CD8-positive, alpha-beta memory T cell (primary cell): ENCODE measurements around the gene AP5M1. TPM values are rescaled to one million over a fixed set of nuclear protein-coding genes. Genes with fewer than 3 reads are reported as not detected.
"Not testable (repeated sequence)": the region's sequence is repeated elsewhere in the genome, so short reads cannot be mapped to it uniquely, and the experiment has no call there.

Source experiments
- CTCF ChIA-PET: fragments of 350-600 bp; sonication (Branson Sonifier 250); formaldehyde crosslinking; loops from one replicate; lab custom pipeline; 2021; ENCODE audit warnings: antibody characterized with exemption; lab: Charles Lee
- POLR2A ChIA-PET: fragments of 350-600 bp; sonication (Branson Sonifier 250); formaldehyde crosslinking; loops from one replicate; lab custom pipeline; 2021; ENCODE audit warnings: antibody characterized with exemption; lab: Charles Lee
- DNase-seq, 5 donors: peaks; one replicate each; pipeline versions ENCODE4 v3.0.0 to v3.0.0-alpha.2; 2020 to 2022; ENCODE audit warnings: mixed read lengths in 1 of 5
- H3K27ac ChIP-seq: one replicate; pipeline ENCODE4 v1.7.0; 2013; ENCODE audit warnings: low read depth, mild to moderate bottlenecking, low read length, moderate library complexity
- H3K27me3 ChIP-seq: 2 replicates; pipeline ENCODE4 v1.7.0; 2013; ENCODE audit warnings: low read length, mild to moderate bottlenecking; ENCODE audit not compliant: insufficient read depth, poor library complexity, severe bottlenecking
- H3K36me3 ChIP-seq: 2 replicates; pipeline ENCODE4 v1.7.0; 2013; ENCODE audit warnings: mild to moderate bottlenecking, low read length, moderate library complexity; ENCODE audit not compliant: insufficient read depth
- H3K4me1 ChIP-seq: 2 replicates; pipeline ENCODE4 v1.7.0; 2013; ENCODE audit warnings: mild to moderate bottlenecking, low read length, moderate library complexity; ENCODE audit not compliant: insufficient read depth
- H3K4me3 ChIP-seq: 2 replicates; pipeline ENCODE4 v1.7.0; 2013; ENCODE audit warnings: mild to moderate bottlenecking, low read length
- H3K9me3 ChIP-seq: 2 replicates; pipeline ENCODE4 v1.7.0; 2013; ENCODE audit warnings: mild to moderate bottlenecking, low read length
- H3K27ac Mint-ChIP-seq, 8 donors: one replicate each; pipeline ENCODE4 v1.8.0; 2020 to 2021; ENCODE audit warnings: mixed read lengths in 8 of 8, mild to moderate bottlenecking in 6 of 8, inconsistent platforms in 3 of 8, moderate library complexity in 3 of 8
- H3K27me3 Mint-ChIP-seq, 2 donors: one replicate each; pipeline ENCODE4 v1.8.0; 2020 to 2021; ENCODE audit warnings: mixed read lengths in 2 of 2, mild to moderate bottlenecking in 1 of 2, moderate library complexity in 1 of 2
- H3K36me3 Mint-ChIP-seq, 3 donors: one replicate each; pipeline ENCODE4 v1.8.0; 2020 to 2021; ENCODE audit warnings: mixed read lengths in 3 of 3, inconsistent platforms in 1 of 3, mild to moderate bottlenecking in 1 of 3
- H3K4me1 Mint-ChIP-seq, 3 donors: one replicate each; pipeline ENCODE4 v1.8.0; 2020 to 2021; ENCODE audit warnings: mixed read lengths in 3 of 3, inconsistent platforms in 1 of 3, mild to moderate bottlenecking in 1 of 3
- H3K4me3 Mint-ChIP-seq, 7 donors: one replicate each; pipeline ENCODE4 v1.8.0; 2020 to 2021; ENCODE audit warnings: mixed read lengths in 7 of 7, mild to moderate bottlenecking in 6 of 7, moderate library complexity in 4 of 7, inconsistent platforms in 2 of 7
- H3K9me3 Mint-ChIP-seq, 5 donors: one replicate each; pipeline ENCODE4 v1.8.0; 2020 to 2022; ENCODE audit warnings: mixed read lengths in 5 of 5, mild to moderate bottlenecking in 3 of 5, moderate library complexity in 2 of 5, inconsistent platforms in 1 of 5
- polyA plus RNA-seq: library from polyadenylated mRNA; unstranded; fragments of 300-500 nt; fragmentation: Illumina TruSeq; gene quantifications from one replicate; pipeline ENCODE4 v1.2.3, GENCODE V29; 2021
- total RNA-seq, 2 experiments: library from RNA; stranded (reverse); gene quantifications; one replicate each; pipeline ENCODE4 v1.2.3, GENCODE V29; 2021

Gene AP5M1
- total and polyA plus RNA-seq, 3 experiments from 2014 or later = 40.9 to 44.2 (median 42.4) TPM

GRCh38 chr14:57244106-57244505 lies 24.7 kb upstream of the AP5M1 start:
- peaks cover under 1% of the 10 kb centered on the region for H3K36me3 ChIP-seq
- no peaks in the 10 kb centered on the region for H3K27me3 ChIP-seq
- Mint-ChIP-seq H3K4me1 (peaks cover 0 to 3% (median 3%) of the 10 kb centered on the region in 3 donors), H3K36me3 (peaks cover 4 to 56% (median 17%) of the 10 kb centered on the region in 3 donors), H3K27ac (peak overlapping the region in 1 of 8 donors; percentile 71), H3K27me3 (no peaks in the 10 kb centered on the region), H3K4me3 (no peak overlapping the region), H3K9me3 (no peaks in the 10 kb centered on the region)
- no peaks in the 10 kb centered on the region for H3K9me3 ChIP-seq
- H3K4me1 ChIP-seq = no peaks in the 10 kb centered on the region
- no peak for DNase-seq
- ChIA-PET POLR2A (no interaction called here), CTCF (interaction anchor here (0.5 kb wide), 1 partner anchor 14 kb away, joined by 3 read pairs; no protein-coding TSS in a partner anchor)
- no peak overlapping the region for H3K27ac ChIP-seq
- H3K4me3 ChIP-seq = no peak overlapping the region

GRCh38 chr14:57245941-57246340 lies 22.8 kb upstream of the AP5M1 start:
- Mint-ChIP-seq H3K27ac (peak overlapping the region in 2 of 8 donors; percentile 4 to 35), H3K27me3 (no peaks in the 10 kb centered on the region), H3K36me3 (peaks cover 4 to 50% (median 13%) of the 10 kb centered on the region in 3 donors), H3K4me1 (peaks cover 9 to 16% (median 14%) of the 10 kb centered on the region in 3 donors), H3K4me3 (no peak overlapping the region), H3K9me3 (no peaks in the 10 kb centered on the region)
- H3K4me3 ChIP-seq = no peak overlapping the region
- CTCF ChIA-PET = no interaction called here
- no peaks in the 10 kb centered on the region for H3K4me1 ChIP-seq
- no peaks in the 10 kb centered on the region for H3K36me3 ChIP-seq
- H3K27me3 ChIP-seq = no peaks in the 10 kb centered on the region
- no peak overlapping the region for H3K27ac ChIP-seq
- no peak for DNase-seq
- POLR2A ChIA-PET = no interaction called here
- no peaks in the 10 kb centered on the region for H3K9me3 ChIP-seq

DNA sequence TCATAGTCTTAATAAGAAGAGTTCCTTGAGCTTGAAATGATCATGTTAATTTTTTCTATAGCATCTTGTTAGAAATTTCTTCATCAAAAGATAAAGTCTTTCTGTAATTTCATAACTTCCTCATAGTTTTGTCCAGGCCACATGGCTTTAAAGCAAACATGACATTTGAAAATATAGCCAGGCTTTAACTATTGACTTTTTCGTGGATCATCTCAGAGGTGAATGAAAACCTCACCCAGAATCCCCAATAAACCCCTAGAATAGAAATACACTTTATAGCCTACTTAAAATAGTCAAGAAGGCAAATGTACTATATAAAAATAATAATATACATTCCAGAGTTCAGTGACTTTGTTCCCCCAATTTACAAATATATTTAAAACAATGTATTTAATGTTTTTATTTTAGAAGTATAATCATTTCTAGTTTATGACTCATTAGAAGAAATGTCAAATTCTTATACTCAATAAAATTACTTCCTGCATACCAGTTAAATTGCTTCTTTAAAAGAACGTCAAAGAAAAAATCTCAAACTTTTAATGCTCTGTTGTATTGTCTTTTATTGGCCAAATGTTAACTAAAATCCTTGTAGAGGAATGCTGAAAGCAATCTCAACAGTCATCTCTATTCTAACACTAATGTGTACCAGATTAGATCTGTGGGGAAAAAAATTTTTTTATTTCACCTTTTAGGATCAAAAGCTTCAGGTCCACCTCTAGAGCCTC lies 21.7 kb upstream of the AP5M1 start:
- peaks cover 4 to 44% (median 11%) of the 10 kb centered on the region in 3 donors for H3K36me3 Mint-ChIP-seq
- no peaks in the 10 kb centered on the region for H3K9me3 Mint-ChIP-seq
- DNase-seq = no peak
- peak overlapping the region in 1 of 8 donors; percentile 29 for H3K27ac Mint-ChIP-seq
- H3K27me3 Mint-ChIP-seq = no peaks in the 10 kb centered on the region
- Histone ChIP-seq H3K27ac (no peak overlapping the region), H3K27me3 (no peaks in the 10 kb centered on the region), H3K36me3 (no peaks in the 10 kb centered on the region), H3K4me1 (no peaks in the 10 kb centered on the region), H3K9me3 (no peaks in the 10 kb centered on the region), H3K4me3 (no peak overlapping the region)
- H3K4me1 Mint-ChIP-seq = peaks cover 18 to 27% (median 24%) of the 10 kb centered on the region in 3 donors
- CTCF ChIA-PET = no interaction called here
- H3K4me3 Mint-ChIP-seq = no peak overlapping the region
- POLR2A ChIA-PET = no interaction called here

DNA sequence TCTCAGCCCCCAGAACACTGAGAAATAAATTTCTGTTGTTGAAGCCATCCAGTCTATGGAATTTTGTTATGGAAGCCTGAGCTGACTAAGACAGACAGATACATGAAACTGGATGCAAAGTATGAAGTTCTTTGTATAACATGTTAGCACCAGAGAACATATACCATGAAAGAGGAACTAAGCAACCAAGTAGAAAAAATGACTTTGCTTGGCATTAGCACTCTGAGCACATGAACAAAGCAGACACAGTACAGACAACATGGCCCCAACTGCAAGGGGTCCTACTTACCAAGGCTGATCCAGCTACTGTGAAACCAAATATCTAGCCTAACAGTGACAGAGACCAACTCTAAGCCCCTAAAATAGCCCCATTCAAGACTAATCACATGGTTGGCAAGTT lies 13.9 kb upstream of the AP5M1 start:
- H3K27me3 Mint-ChIP-seq = no peaks in the 10 kb centered on the region
- H3K9me3 ChIP-seq = no peaks in the 10 kb centered on the region
- DNase-seq = no peak
- peaks cover 0 to 3% (median 0%) of the 10 kb centered on the region in 5 donors for H3K9me3 Mint-ChIP-seq
- H3K27ac ChIP-seq = no peak overlapping the region
- H3K36me3 Mint-ChIP-seq = peaks cover 8 to 25% (median 14%) of the 10 kb centered on the region in 3 donors
- CTCF ChIA-PET = interaction anchor here (1.0 kb wide), 1 partner anchor 12 kb away, joined by 3 read pairs; no protein-coding TSS in a partner anchor
- no peak overlapping the region for H3K4me3 Mint-ChIP-seq
- no peaks in the 10 kb centered on the region for H3K27me3 ChIP-seq
- no peaks in the 10 kb centered on the region for H3K4me1 ChIP-seq
- H3K4me1 Mint-ChIP-seq = peaks cover 45 to 77% (median 64%) of the 10 kb centered on the region in 3 donors
- H3K27ac Mint-ChIP-seq = peak overlapping the region in 1 of 8 donors; percentile 1
- no peak overlapping the region for H3K4me3 ChIP-seq
- H3K36me3 ChIP-seq = no peaks in the 10 kb centered on the region
- POLR2A ChIA-PET = no interaction called here

- H3K4me3 ChIP-seq, H3K27ac Mint-ChIP-seq, H3K4me3 Mint-ChIP-seq, CTCF ChIA-PET, H3K27me3 ChIP-seq, H3K27ac ChIP-seq, DNase-seq, H3K9me3 ChIP-seq, H3K27me3 Mint-ChIP-seq, H3K9me3 Mint-ChIP-seq, POLR2A ChIA-PET, H3K36me3 ChIP-seq, H3K4me1 ChIP-seq: not testable (repeated sequence)
- peaks cover 8 to 25% (median 8%) of the 10 kb centered on the region in 3 donors for H3K36me3 Mint-ChIP-seq
- H3K4me1 Mint-ChIP-seq = peaks cover 35 to 64% (median 61%) of the 10 kb centered on the region in 3 donors
Measured at GRCh38 chr14:57258221-57258620, 10.6 kb upstream of the AP5M1 start.

DNA sequence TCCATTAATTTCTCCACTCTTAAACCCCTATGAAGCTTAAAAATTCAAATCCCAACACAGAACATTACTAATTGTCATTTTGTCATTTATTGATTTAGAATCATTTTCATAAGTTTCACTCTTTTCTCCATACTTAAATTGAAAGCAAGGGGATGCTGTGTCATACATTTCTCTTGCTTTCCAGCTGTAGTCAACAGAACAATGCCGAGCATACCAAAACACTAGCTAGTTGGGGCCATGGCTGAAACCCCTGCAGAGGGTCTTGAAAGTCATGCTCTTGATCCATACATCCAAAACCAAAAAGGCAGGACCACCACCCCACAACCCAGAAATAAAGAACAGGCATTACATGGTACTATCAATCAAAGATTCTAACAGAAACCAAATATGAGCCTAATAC lies 9.1 kb upstream of the AP5M1 start:
- Histone ChIP-seq H3K9me3 (no peaks in the 10 kb centered on the region), H3K4me1 (no peaks in the 10 kb centered on the region), H3K27ac (no peak overlapping the region), H3K4me3 (no peak overlapping the region), H3K27me3 (no peaks in the 10 kb centered on the region), H3K36me3 (no peaks in the 10 kb centered on the region)
- Mint-ChIP-seq H3K27me3 (no peaks in the 10 kb centered on the region), H3K36me3 (peaks cover 5 to 25% (median 8%) of the 10 kb centered on the region in 3 donors), H3K4me1 (peaks cover 34 to 61% (median 60%) of the 10 kb centered on the region in 3 donors), H3K9me3 (peaks cover 0 to 3% (median 0%) of the 10 kb centered on the region in 5 donors), H3K4me3 (no peak overlapping the region), H3K27ac (peak overlapping the region in 1 of 8 donors; percentile 3)
- DNase-seq = no peak
- ChIA-PET POLR2A (no interaction called here), CTCF (no interaction called here)

DNA sequence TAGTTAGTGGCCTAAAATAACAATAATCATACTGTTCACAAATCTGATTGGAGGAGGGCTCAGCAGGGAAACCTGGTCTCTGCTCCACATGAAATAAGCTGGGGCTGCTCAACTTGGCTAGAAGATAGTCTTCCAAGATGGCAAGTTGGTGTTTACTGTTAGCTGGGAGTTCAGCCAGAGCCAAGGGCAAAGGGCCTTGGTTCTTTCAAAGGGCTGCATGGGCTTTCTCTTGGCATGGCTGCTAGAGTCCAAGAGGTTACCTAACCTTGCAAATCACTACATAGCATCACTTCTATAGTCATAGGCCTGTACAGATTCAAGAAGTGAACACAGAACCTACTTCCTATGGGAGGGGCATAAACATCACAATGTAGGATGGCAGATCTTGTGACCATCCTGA lies 7.2 kb upstream of the AP5M1 start:
- DNase-seq = no peak
- CTCF ChIA-PET = no interaction called here
- no peak overlapping the region for H3K4me3 ChIP-seq
- Mint-ChIP-seq H3K4me3 (no peak overlapping the region), H3K4me1 (peaks cover 38 to 61% (median 60%) of the 10 kb centered on the region in 3 donors), H3K27me3 (no peaks in the 10 kb centered on the region), H3K9me3 (peaks cover 0 to 3% (median 0%) of the 10 kb centered on the region in 5 donors), H3K27ac (peak overlapping the region in 2 of 8 donors; percentile 8 to 29), H3K36me3 (peaks cover 3 to 16% (median 8%) of the 10 kb centered on the region in 3 donors)
- H3K4me1 ChIP-seq = no peaks in the 10 kb centered on the region
- H3K36me3 ChIP-seq = no peaks in the 10 kb centered on the region
- H3K9me3 ChIP-seq = no peaks in the 10 kb centered on the region
- no peak overlapping the region for H3K27ac ChIP-seq
- H3K27me3 ChIP-seq = no peaks in the 10 kb centered on the region
- POLR2A ChIA-PET = no interaction called here

DNA sequence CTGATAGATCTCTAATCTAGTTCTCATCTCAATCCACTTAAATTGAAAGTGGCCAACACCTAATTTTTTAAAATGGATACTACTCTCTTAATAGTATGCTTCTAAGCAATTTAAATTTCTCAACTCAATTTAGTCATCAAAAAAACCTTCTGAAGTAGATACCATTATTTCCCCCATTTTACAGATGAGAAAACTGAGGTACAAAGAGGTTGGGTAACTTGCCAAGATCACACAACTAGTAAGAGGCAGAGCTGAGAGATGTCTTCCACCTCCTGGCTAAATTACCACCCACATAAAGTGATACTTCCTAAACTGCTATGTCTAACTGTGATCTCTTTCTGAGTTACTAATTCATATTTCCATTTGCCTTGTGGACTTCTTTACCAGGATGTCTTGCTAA lies 6.7 kb upstream of the AP5M1 start:
- POLR2A ChIA-PET = no interaction called here
- CTCF ChIA-PET = no interaction called here
- no peak overlapping the region for H3K4me3 ChIP-seq
- H3K9me3 ChIP-seq = no peaks in the 10 kb centered on the region
- no peak overlapping the region for H3K27ac ChIP-seq
- H3K36me3 ChIP-seq = no peaks in the 10 kb centered on the region
- no peak overlapping the region for H3K4me3 Mint-ChIP-seq
- H3K36me3 Mint-ChIP-seq = peaks cover 1 to 13% (median 8%) of the 10 kb centered on the region in 3 donors
- DNase-seq = no peak
- no peaks in the 10 kb centered on the region for H3K27me3 Mint-ChIP-seq
- H3K27me3 ChIP-seq = no peaks in the 10 kb centered on the region
- peak overlapping the region in 2 of 8 donors; percentile 8 to 17 for H3K27ac Mint-ChIP-seq
- H3K4me1 ChIP-seq = peaks cover 3% of the 10 kb centered on the region
- H3K4me1 Mint-ChIP-seq = peaks cover 39 to 61% (median 60%) of the 10 kb centered on the region in 3 donors
- H3K9me3 Mint-ChIP-seq = peaks cover 0 to 3% (median 0%) of the 10 kb centered on the region in 5 donors
